Left lobe of liver (tissue), 2 donors: Measurements from ENCODE around the gene OPCML. TPM values are rescaled to one million over a fixed set of nuclear protein-coding genes. Genes with fewer than 3 reads are reported as not detected.
A peak's percentile ranks its signal among the peaks of the same experiment; 100 is the strongest.

Experiments
- ATAC-seq: fragments of 200-7000 bp; cut with Tn5 transposase; one replicate; pipeline ENCODE4 v1.9.1; 2020; ENCODE audit warnings: mild to moderate bottlenecking, moderate library complexity
- DNase-seq: peaks from one replicate; pipeline ENCODE4 v3.0.0-alpha.2; 2020; ENCODE audit warnings: low spot score
- total RNA-seq: library from RNA; stranded (reverse); gene quantifications from one replicate; pipeline ENCODE4 v1.2.1, GENCODE V29; 2021
- donor health status: DM: no; HTN: no; CAD: no; lungs with moderate emphysema.
- donor health status: DM: no; HTN: yes; CAD: no.

Gene OPCML
- total RNA-seq, 1 donor from 2014 or later = 0.05 TPM

- no peak for DNase-seq
- no peak for ATAC-seq
Observed at GRCh38 chr11:133153031-133153430, 379.3 kb downstream of the OPCML start.

GRCh38 chr11:133149698-133150097 is 382.6 kb downstream of the OPCML start:
- DNase-seq (no peak), ATAC-seq (no peak)

- DNase-seq (no peak), ATAC-seq (no peak)
Observed at GRCh38 chr11:133147625-133148024, 384.7 kb downstream of the OPCML start.

- DNase-seq (no peak), ATAC-seq (no peak)
Observed at GRCh38 chr11:133146697-133147306, 385.5 kb downstream of the OPCML start.

GRCh38 chr11:133137939-133138338 is 394.4 kb downstream of the OPCML start:
- ATAC-seq = no peak

GRCh38 chr11:133137270-133137669 is 395.0 kb downstream of the OPCML start:
- DNase-seq = no peak
- no peak for ATAC-seq

More at GRCh38 chr11:133137939-133138338, 394.4 kb downstream of the OPCML start:
- DNase-seq = no peak

DNA sequence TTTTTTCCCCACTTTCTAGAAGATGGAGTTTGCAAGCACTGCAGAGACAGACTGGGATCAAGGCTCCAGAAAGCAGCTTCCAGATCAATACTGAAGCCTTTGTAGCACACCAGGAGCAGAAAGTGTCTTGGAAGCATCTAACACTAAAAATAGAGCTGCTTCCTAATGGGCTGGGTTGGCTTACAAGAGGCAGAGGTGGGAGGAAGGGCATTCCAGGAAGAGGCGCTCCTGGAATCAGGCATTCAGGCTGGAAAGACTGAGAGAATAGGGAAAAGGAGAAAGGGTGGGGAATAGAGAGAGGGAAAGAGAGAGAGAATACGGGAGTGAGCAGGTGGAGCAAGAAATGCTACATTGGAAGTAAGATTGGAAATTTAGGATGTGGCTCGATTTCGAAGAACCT is 395.9 kb downstream of the OPCML start:
- DNase-seq (no peak), ATAC-seq (no peak)

DNA sequence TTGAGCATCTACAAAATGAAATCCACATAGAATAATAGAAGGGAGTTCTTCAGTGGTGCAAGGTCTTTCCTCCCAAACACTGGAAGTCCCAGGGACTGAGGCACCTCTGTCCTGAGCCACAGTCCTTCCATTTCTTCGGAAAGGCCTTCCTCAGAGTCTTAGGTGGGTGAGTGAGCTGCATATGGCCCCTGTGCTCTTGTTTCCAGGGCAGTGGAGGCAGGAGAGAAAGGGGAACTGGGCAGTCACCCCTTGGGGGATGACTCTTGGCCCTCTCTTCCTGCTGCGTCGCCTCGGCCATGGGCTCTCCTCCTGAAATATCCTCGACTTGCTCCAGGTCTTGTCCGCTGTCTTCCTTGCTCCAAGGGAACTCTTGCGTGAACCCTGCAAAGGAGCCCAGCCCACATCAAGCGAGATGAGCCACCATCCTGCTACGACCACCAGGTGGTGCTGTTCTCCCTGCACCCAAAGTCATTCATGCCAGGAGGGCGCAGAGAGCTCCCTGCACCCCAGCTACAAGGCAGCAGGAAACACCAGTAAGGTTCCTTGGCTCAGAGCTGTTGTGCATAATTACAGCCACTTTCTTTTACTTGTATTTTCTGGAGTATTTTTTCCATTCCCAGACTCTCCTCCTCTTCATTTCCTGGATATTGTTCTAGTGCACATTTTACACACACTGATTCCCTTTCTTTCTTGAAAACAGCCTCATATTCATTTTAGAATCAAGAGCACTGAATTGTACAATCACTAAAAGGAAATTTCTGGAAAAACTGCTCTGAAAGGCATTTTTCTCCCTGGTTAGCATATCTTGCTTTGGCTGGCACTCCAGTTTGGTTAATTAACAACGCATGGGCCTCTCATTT is 397.8 kb downstream of the OPCML start:
- DNase-seq = peak; percentile 65
- ATAC-seq = peak; percentile 97

DNA sequence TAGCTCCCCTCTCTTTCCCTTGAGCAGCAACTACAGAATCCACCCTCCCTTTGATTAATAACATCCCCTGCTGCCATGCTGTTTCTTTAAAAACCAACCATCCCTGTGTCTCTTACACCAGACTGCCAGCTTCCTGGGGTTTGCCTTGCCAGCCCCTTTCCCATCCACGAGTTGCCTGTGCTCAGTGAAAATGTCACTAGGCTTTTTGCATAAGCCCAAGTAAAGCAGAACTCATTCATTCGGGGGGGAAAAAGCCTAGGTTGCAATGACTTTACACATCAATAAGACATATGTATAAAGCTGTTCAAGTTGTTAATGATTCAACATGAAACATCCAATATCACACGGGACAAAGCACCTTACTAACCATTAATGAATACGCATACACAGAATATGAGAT is 398.7 kb downstream of the OPCML start:
- DNase-seq (no peak), ATAC-seq (no peak)

- DNase-seq (no peak), ATAC-seq (no peak)
Observed at GRCh38 chr11:133133050-133133449, 399.3 kb downstream of the OPCML start.

DNA sequence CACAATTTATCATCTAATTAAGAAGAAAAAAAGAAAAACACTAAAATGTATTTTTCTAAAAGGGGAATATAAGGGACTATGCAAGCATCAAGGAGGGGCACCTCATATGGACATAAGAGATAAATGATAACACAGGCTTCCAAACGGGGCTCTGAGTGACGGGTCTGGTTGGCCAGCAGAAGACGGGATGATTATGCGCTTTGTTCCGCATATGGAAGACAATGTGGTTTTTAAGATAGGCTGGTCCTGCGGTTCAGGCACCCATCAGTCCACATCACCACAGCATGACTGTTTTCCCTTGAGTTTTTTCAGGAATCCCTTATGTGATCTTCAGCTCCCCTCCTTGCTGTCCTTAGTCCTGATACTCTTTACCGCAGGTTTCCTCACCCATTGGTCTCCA is 404.6 kb downstream of the OPCML start:
- DNase-seq (no peak), ATAC-seq (no peak)

DNA sequence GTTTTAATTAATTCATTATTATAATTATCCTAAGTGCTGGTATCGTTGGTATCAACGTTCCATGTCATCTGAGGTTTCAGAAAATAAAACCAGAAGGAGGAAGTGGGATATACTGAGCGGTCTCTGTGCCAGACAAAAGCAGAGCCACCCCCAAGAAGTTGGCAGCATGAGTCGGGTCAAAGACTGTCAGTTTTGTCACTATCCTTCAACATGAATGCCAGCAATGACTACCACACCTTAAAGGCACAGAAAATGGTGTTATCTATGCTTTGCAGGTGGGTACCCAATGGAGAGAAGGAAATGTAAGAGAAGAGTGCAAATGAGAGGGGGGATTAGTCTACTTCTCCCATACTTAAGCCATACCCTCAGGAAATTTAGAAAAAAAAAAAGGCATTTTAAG is 408.5 kb downstream of the OPCML start:
- DNase-seq (no peak), ATAC-seq (no peak)

DNA sequence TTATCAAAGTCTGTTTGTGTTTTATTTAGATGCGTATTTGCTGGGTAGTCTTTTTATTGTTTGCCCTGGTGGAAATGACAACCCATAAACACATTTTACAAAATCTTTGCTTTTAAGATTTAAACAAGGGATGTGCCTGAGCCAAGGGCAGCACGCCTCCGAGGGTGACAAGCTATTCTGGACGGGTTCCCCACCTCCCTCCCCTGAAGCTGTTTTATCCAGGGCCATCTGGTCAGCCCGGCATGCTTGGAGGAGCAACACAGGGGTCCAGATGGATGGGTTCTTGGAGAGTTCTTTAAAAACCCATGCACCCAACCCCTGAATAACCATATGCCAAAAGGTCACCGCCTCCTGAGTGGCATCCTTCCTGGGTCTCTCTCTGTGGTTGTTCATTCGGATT is 408.9 kb downstream of the OPCML start:
- no peak for ATAC-seq
- no peak for DNase-seq

DNA sequence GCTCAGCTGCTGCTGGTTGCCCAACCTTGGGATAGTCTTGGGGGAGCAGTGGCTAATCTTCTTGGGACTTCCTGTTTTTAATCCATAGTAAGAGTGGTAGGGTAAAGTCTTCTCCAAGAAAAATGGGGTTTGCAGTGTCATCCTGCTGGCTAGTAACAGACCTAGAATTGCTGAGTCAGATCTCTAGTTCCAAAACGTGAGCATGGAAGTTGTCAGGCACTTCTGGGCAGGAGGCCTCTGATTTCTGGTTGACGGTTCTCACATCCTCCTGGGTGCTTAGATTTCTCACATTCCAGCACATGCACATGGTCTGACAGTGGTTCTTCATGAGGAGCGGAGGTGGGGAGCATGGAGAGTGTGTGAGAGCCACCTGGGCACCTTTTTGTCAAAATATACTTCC is 410.0 kb downstream of the OPCML start:
- ATAC-seq (no peak), DNase-seq (no peak)

- DNase-seq (no peak), ATAC-seq (no peak)
Observed at GRCh38 chr11:133118563-133119268, 413.6 kb downstream of the OPCML start.

GRCh38 chr11:133115099-133115498 is 417.2 kb downstream of the OPCML start:
- ATAC-seq (peak; percentile 81), DNase-seq (peak; percentile 49)

- no peak for DNase-seq
Observed at GRCh38 chr11:133107763-133108162, 424.5 kb downstream of the OPCML start.

GRCh38 chr11:133107136-133107535 is 425.2 kb downstream of the OPCML start:
- no peak for ATAC-seq

More at GRCh38 chr11:133107763-133108162, 424.5 kb downstream of the OPCML start:
- no peak for ATAC-seq

GRCh38 chr11:133106417-133106816 is 425.9 kb downstream of the OPCML start:
- ATAC-seq = no peak
- DNase-seq = no peak

More at GRCh38 chr11:133107136-133107535, 425.2 kb downstream of the OPCML start:
- DNase-seq = no peak

GRCh38 chr11:133104009-133104744 is 428.1 kb downstream of the OPCML start:
- ATAC-seq (no peak), DNase-seq (no peak)

DNA sequence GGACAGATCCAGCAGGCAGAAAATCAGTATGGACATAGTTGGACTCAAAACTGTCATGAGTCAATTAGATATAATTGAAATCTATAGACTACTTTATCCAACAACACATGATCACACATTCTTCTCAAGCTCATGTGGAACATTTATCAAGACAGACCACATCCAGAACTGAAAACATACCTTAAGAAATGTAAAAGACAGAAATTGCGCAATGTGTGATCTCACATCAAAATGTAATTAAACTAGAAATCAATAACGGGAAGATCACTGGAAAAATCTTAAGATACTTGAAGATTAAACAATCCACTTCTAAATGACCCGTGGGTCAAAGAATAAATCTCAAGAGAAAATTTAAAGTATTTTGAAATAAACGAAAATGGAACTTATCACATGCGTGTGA is 435.3 kb downstream of the OPCML start:
- no peak for DNase-seq
- ATAC-seq = no peak
